ENCODE measurements around the gene PGBD1.

DNA sequence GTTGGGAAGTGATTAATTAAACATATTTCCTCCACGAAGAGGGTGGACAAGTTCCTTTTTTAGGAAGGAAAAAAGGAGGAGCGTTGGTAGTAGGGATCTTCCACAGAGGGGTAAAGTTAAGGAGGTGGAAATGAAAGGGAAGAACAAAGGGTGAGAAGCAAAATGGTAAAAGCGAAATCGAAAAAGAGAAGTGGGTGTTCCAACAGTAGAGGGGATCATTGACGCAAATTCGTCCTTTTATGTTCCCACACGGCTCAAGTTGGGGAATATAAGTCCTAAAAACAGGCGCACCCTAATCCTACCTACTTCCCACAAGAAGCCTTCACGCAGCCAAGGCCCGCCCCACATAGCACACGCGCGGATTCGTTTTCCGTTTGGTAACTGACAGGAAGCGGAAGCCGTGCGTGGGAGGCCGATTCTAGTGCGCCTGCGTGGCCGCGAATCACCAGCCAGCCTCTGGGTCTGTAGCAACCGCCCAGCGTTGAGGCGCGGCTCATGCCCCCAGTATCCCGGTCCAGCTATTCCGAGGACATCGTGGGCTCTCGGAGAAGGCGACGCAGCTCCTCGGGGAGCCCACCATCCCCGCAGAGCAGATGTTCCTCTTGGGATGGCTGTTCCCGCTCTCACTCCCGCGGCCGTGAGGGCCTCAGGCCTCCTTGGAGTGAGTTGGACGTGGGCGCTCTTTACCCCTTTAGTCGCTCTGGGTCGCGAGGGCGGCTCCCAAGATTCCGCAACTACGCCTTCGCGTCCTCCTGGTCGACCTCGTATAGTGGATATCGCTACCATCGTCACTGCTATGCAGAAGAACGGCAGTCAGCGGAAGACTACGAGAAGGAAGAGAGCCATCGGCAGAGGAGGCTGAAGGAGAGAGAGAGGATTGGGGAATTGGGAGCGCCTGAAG is 22.2 kb upstream of the PGBD1 start, which contains the start of gene NKAPL:
- TF ChIP-seq RELA (CRISPR knock-in tag; IDR thresholded peaks at IDR 0.05) (no peak), CHD4 (IDR thresholded peaks at IDR 0.05; ENCODE audit: borderline replicate concordance, low read length) (no peak), POLR2A (IDR thresholded peaks at IDR 0.05; ENCODE audit: insufficient read depth in 1 of 2, low read depth in 2 of 2, low read length in 2 of 2) (no peak), ZNF253 (CRISPR knock-in tag; IDR thresholded peaks at IDR 0.05; ENCODE audit: borderline replicate concordance) (no peak), ZNF577 (CRISPR knock-in tag; IDR thresholded peaks at IDR 0.05; ENCODE audit: borderline replicate concordance, low read depth) (no peak), SP1 (IDR thresholded peaks at IDR 0.05) (no peak), SP1 (CRISPR knock-in tag; IDR thresholded peaks at IDR 0.05) (no peak), ZXDC (CRISPR knock-in tag; IDR thresholded peaks at IDR 0.05) (no peak), ZNF318 (CRISPR knock-in tag; IDR thresholded peaks at IDR 0.05) (no peak), RAD21 (CRISPR knock-in tag; IDR thresholded peaks at IDR 0.05) (no peak), HMG20A (CRISPR knock-in tag; IDR thresholded peaks at IDR 0.05; ENCODE audit: borderline replicate concordance) (no peak), YY1 (IDR thresholded peaks at IDR 0.05; ENCODE audit: insufficient read depth, insufficient replicate concordance, low read depth, low read length) (no peak)
- TF ChIP-seq, protein P1, sequence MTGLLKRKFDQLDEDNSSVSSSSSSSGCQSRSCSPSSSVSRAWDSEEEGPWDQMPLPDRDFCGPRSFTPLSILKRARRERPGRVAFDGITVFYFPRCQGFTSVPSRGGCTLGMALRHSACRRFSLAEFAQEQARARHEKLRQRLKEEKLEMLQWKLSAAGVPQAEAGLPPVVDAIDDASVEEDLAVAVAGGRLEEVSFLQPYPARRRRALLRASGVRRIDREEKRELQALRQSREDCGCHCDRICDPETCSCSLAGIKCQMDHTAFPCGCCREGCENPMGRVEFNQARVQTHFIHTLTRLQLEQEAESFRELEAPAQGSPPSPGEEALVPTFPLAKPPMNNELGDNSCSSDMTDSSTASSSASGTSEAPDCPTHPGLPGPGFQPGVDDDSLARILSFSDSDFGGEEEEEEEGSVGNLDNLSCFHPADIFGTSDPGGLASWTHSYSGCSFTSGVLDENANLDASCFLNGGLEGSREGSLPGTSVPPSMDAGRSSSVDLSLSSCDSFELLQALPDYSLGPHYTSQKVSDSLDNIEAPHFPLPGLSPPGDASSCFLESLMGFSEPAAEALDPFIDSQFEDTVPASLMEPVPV (CRISPR knock-in tag; IDR thresholded peaks at IDR 0.05): no peak
- TF ChIP-seq, protein P2, sequence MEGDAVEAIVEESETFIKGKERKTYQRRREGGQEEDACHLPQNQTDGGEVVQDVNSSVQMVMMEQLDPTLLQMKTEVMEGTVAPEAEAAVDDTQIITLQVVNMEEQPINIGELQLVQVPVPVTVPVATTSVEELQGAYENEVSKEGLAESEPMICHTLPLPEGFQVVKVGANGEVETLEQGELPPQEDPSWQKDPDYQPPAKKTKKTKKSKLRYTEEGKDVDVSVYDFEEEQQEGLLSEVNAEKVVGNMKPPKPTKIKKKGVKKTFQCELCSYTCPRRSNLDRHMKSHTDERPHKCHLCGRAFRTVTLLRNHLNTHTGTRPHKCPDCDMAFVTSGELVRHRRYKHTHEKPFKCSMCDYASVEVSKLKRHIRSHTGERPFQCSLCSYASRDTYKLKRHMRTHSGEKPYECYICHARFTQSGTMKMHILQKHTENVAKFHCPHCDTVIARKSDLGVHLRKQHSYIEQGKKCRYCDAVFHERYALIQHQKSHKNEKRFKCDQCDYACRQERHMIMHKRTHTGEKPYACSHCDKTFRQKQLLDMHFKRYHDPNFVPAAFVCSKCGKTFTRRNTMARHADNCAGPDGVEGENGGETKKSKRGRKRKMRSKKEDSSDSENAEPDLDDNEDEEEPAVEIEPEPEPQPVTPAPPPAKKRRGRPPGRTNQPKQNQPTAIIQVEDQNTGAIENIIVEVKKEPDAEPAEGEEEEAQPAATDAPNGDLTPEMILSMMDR (CRISPR knock-in tag; IDR thresholded peaks at IDR 0.05): no peak

Measured in HepG2 (cell line).